Activated CD4-positive, alpha-beta T cell treated with anti-CD3 and anti-CD28 coated beads, Interleukin-2, amount 10 ng/mL, durations not matched to agents 7 days and 5 days (primary cell): Measurements from ENCODE around the gene INSC. TPM values are rescaled to one million over a fixed set of nuclear protein-coding genes. Genes with fewer than 3 reads are reported as not detected.

Source experiments
- CTCF ChIA-PET: fragments of 350-600 bp; sonication (Branson Sonifier 250); formaldehyde crosslinking; loops from one replicate; lab custom pipeline; 2021; ENCODE audit warnings: antibody characterized with exemption; lab: Charles Lee
- POLR2A ChIA-PET: fragments of 350-600 bp; sonication (Branson Sonifier 250); formaldehyde crosslinking; loops from one replicate; lab custom pipeline; 2021; ENCODE audit warnings: antibody characterized with exemption; lab: Charles Lee
- DNase-seq: peaks from one replicate; pipeline ENCODE4 v3.0.0-alpha.2; 2020
- H3K27ac Mint-ChIP-seq: one replicate; pipeline ENCODE4 v1.8.0; 2021; ENCODE audit warnings: mild to moderate bottlenecking, moderate library complexity, mixed read lengths
- H3K27me3 Mint-ChIP-seq: one replicate; pipeline ENCODE4 v1.8.0; 2021; ENCODE audit warnings: mixed read lengths
- H3K36me3 Mint-ChIP-seq: one replicate; pipeline ENCODE4 v1.8.0; 2021; ENCODE audit warnings: low read depth, mixed read lengths
- H3K4me1 Mint-ChIP-seq: one replicate; pipeline ENCODE4 v1.8.0; 2021; ENCODE audit warnings: mixed read lengths
- H3K4me3 Mint-ChIP-seq: one replicate; pipeline ENCODE4 v1.8.0; 2021; ENCODE audit warnings: mild to moderate bottlenecking, moderate library complexity, mixed read lengths
- H3K9me3 Mint-ChIP-seq: one replicate; pipeline ENCODE4 v1.8.0; 2021; ENCODE audit warnings: mixed read lengths
- total RNA-seq, 2 experiments: library from RNA; stranded (reverse); gene quantifications; one replicate each; pipeline ENCODE4 v1.2.3, GENCODE V29; 2021

Gene INSC
- total RNA-seq, 2 experiments from 2014 or later = 0.23 TPM; not detected in 1

DNA sequence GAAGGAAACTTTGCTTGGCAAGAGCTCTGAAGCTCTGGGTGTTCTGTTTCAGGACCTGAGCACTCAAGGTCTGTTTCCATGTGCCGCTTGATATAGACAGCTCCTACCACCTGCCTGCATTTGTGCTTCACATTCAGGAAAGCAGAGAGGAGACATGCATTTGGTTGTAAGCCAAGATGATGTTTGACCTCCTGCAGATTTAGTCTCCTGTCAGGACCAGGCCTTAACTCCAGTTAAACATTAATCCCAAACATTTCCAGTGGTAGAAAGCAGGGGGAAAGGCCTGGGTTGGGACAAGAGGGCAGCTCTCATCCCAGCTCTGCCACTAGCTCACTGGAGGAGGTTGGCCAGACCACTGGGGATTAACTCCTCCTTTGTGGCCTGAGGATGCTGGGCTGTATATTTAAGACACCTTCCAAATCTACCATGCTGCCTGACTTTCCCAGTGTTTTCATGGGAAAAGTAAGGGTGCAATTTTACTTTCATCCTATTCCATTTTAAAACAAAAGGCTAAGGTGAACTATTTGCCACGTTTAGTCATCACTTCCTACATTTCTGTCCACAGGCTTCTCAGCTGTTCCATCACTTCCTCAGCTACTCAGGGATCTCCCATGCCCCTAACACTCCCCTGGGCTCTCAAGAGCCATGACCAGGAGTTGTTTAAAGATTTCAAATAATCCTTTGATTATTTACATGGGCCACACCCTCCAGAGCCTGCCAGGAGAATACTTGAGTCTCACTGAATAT is 80.9 kb downstream of the INSC start:
- Mint-ChIP-seq H3K36me3 (no peaks in the 10 kb centered on the region), H3K4me3 (no peak overlapping the region), H3K27ac (no peak overlapping the region), H3K4me1 (no peaks in the 10 kb centered on the region), H3K9me3 (no peaks in the 10 kb centered on the region), H3K27me3 (peaks cover 4% of the 10 kb centered on the region)
- DNase-seq = no peak
- ChIA-PET CTCF (no interaction called here), POLR2A (no interaction called here)

DNA sequence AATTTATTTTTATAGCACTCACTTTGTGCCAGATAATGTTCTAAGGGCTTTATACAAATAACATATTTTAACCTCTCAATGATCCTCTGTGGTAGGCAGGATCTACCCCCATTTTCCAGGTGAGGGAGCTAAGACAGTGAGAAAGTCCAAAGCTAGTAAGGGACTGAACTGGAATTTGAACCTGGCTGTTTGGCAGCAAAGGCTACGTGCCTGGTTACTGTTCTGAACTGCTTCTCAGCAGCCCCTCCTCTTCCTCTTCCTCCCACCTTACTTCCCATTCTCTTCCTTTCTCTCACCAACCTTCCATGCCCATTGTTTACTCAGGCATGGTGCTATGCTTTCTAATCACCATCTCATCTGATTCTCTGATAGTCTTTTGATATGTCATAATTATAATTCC is 82.0 kb downstream of the INSC start:
- POLR2A ChIA-PET = no interaction called here
- no peak for DNase-seq

DNA sequence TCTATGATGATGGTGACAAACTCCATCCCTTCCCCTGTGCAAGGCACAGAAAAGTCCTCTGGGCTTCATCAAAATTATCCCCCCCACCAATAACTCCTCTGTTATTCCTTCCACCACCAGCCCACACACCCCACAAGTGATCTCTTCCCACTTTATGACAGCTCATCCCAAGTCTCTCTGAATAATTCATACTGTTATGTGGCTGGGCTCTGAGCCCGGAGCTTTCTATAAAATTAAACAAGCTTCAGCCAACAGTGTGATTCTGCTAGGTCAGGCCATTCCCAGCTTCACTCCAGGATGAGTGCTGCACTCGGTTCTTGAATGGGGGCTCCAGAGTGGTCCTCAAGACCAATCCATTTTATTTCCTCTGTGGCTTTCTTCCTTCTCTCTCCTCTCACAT is 83.0 kb downstream of the INSC start:
- H3K4me3 Mint-ChIP-seq = no peak overlapping the region
- ChIA-PET POLR2A (no interaction called here), CTCF (no interaction called here)

More for the DNA sequence above, 82.0 kb downstream of the INSC start:
- H3K27ac Mint-ChIP-seq = no peak overlapping the region
- peaks cover 4% of the 10 kb centered on the region for H3K27me3 Mint-ChIP-seq
- H3K9me3 Mint-ChIP-seq = no peaks in the 10 kb centered on the region
- H3K4me1 Mint-ChIP-seq = no peaks in the 10 kb centered on the region
- no peaks in the 10 kb centered on the region for H3K36me3 Mint-ChIP-seq
- no peak overlapping the region for H3K4me3 Mint-ChIP-seq
- CTCF ChIA-PET = no interaction called here

DNA sequence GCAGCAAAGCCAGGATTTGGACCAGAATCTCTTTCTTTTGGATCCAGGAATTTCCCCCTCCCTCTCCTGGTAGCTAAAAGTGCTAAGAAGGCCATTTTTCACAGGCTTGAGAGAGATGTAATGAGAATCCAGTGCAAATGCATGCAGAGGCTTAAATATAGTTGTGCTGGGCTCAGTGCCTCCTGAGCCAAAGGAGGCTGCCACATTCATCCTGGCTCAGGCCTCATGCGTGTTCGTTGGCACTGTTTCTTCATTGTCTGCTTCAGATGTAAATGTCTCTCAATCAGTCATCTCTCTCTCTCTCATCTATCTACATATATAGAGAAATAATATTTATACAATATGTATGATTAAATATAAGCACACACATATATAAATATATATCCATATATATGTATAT is 83.6 kb downstream of the INSC start:
- no peak overlapping the region for H3K27ac Mint-ChIP-seq
- POLR2A ChIA-PET = no interaction called here
- H3K27me3 Mint-ChIP-seq = peaks cover 4% of the 10 kb centered on the region
- CTCF ChIA-PET = no interaction called here
- no peaks in the 10 kb centered on the region for H3K9me3 Mint-ChIP-seq
- no peak for DNase-seq
- no peak overlapping the region for H3K4me3 Mint-ChIP-seq
- no peaks in the 10 kb centered on the region for H3K4me1 Mint-ChIP-seq
- no peaks in the 10 kb centered on the region for H3K36me3 Mint-ChIP-seq

More for the DNA sequence above, 83.0 kb downstream of the INSC start:
- peaks cover 4% of the 10 kb centered on the region for H3K27me3 Mint-ChIP-seq
- H3K4me1 Mint-ChIP-seq = no peaks in the 10 kb centered on the region
- no peak for DNase-seq
- no peaks in the 10 kb centered on the region for H3K9me3 Mint-ChIP-seq
- no peak overlapping the region for H3K27ac Mint-ChIP-seq
- H3K36me3 Mint-ChIP-seq = no peaks in the 10 kb centered on the region

DNA sequence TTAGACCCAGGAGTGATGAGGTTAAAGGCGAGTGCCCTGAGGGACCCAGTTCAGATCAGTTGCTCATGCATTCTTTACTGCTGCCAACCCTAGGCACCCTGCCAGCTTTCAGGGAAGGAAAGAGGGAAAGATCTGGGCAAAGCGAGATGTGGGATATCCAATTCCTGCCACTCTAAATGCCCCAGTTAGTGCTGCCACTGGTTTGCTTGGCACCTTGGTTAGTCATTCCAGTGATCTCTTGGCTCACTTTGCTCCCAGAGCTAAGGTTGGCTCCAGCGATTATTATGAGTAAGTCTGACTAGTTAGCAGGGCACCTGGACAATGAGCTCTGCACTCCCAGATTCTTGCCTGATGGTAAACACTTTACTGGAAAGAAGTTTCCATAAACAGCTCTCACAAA is 85.0 kb downstream of the INSC start:
- ChIA-PET CTCF (no interaction called here), POLR2A (no interaction called here)
- Mint-ChIP-seq H3K4me3 (no peak overlapping the region), H3K27ac (no peak overlapping the region), H3K4me1 (no peaks in the 10 kb centered on the region), H3K27me3 (peaks cover 4% of the 10 kb centered on the region), H3K9me3 (no peaks in the 10 kb centered on the region), H3K36me3 (no peaks in the 10 kb centered on the region)
- DNase-seq = no peak

DNA sequence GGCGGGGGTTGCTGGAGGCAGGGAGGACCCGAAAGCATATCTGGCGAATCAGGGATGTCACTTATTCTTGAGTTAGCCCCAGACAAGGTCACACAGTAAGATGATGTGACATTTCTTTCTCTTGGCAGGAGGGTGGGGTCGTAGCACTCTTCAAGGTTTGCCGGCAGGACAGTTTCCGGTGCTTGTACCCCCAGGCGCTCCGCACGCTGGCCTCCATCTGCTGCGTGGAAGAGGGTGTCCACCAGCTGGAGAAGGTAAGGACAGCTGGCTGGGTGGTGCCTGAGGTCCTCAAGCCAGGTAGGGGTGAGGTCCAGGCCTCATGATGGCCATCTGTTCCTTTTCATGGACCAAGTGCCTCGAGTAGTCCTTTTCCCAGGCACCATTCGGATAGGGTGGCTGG is 86.0 kb downstream of the INSC start:
- no peak for DNase-seq
- Mint-ChIP-seq H3K27me3 (peaks cover 4% of the 10 kb centered on the region), H3K4me3 (no peak overlapping the region), H3K9me3 (no peaks in the 10 kb centered on the region), H3K4me1 (no peaks in the 10 kb centered on the region), H3K36me3 (no peaks in the 10 kb centered on the region), H3K27ac (no peak overlapping the region)
- POLR2A ChIA-PET = no interaction called here
- CTCF ChIA-PET = interaction anchor here (0.7 kb wide), 1 partner anchor 128 kb away, joined by 3 read pairs; no protein-coding TSS in a partner anchor

DNA sequence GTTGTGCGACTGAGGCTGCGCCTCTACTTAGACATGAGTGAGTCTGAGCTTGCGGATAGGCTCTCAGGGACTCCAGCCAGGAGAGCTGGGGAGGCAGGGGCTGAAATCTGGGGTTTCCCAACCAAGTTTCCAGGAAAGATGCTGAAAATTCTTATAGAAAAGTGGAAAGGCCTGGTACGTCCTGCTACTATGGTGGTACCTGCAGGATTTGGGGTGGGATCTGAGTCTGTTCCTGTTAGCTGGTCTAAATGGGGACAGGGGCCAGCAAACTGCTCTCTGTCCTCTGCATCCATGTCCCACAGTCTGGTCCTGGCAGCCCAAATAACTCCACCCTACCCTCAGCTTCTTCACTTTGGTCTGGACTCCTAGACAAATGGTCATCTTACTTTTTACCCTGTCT is 86.9 kb downstream of the INSC start:
- DNase-seq = no peak
- H3K27me3 Mint-ChIP-seq = peaks cover 4% of the 10 kb centered on the region
- H3K4me3 Mint-ChIP-seq = no peak overlapping the region
- no peaks in the 10 kb centered on the region for H3K36me3 Mint-ChIP-seq
- no peak overlapping the region for H3K27ac Mint-ChIP-seq
- POLR2A ChIA-PET = no interaction called here
- H3K9me3 Mint-ChIP-seq = no peaks in the 10 kb centered on the region
- CTCF ChIA-PET = interaction anchor here (1.0 kb wide), 1 partner anchor 12 kb away, joined by 5 read pairs; no protein-coding TSS in a partner anchor
- no peaks in the 10 kb centered on the region for H3K4me1 Mint-ChIP-seq

DNA sequence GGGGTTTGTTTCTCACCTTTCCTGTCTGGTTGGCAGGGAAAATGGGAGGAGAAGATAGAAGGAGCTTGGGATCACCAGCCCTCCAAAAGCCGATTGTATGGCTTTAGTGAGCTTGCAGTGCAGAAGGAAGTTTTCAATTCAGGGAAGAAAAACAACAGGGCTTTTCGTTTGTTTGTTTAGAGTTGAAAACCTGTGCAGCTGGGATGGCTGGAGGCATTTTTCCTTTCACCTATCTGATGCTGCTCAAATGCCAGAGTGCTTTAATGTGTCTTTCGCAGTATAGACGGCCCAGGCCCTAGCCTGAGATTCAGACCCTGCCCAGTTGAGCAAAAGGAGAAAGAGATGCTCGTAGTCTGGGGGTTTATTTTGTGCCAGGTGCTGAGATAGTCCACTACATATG is 87.9 kb downstream of the INSC start:
- CTCF ChIA-PET = interaction anchor here (0.6 to 1.2 kb wide), 4 partner anchors 13 to 1459 kb away, joined by 3 to 5 read pairs (median 3); no protein-coding TSS in a partner anchor
- Mint-ChIP-seq H3K4me3 (no peak overlapping the region), H3K27me3 (peaks cover under 1% of the 10 kb centered on the region), H3K9me3 (no peaks in the 10 kb centered on the region), H3K4me1 (no peaks in the 10 kb centered on the region), H3K36me3 (no peaks in the 10 kb centered on the region), H3K27ac (no peak overlapping the region)
- POLR2A ChIA-PET = no interaction called here
- DNase-seq = no peak

DNA sequence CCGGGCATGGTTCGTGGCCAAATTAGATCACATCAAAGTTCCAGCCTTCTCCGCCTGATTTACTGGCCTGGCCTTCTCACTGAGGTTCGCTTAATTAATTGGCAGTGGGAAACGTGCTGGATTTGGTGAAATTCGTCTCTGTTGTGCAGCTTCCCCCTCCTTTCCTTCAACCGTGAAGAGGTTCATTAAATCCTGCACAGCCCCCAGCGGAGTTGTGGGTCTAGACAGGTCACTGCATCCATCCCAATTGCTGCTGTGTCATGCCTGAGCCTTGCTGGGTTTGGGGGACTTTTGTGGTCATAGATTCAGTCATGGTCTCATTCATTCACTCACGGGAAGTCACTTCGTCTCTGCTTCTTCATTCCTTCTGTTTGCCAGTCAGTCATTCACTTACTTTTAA is 90.0 kb downstream of the INSC start:
- H3K9me3 Mint-ChIP-seq = no peaks in the 10 kb centered on the region
- no peak for DNase-seq
- CTCF ChIA-PET = no interaction called here
- H3K36me3 Mint-ChIP-seq = no peaks in the 10 kb centered on the region
- H3K4me1 Mint-ChIP-seq = no peaks in the 10 kb centered on the region
- no peaks in the 10 kb centered on the region for H3K27me3 Mint-ChIP-seq
- H3K4me3 Mint-ChIP-seq = no peak overlapping the region
- no peak overlapping the region for H3K27ac Mint-ChIP-seq
- POLR2A ChIA-PET = no interaction called here

DNA sequence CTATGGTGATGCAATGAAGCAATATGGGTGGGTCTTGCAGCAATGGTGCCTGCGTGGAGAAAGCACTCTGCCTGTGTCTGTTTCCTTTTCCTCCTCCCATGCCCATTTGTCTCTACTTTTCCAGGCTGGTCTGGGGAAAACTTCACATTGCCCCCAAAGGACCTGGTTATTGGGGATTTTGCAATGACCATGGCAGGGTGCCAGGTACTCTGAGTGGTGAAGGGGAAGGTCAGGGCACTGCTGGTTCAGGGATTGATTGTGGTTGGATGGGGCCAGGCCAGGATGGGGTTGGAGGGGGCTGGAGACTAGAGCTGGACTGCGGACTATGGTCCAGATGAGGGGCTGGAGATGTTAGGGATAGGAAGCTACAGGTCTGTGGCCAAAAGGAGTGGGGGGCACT is 92.1 kb downstream of the INSC start:
- Mint-ChIP-seq H3K4me1 (no peaks in the 10 kb centered on the region), H3K36me3 (no peaks in the 10 kb centered on the region), H3K27me3 (peaks cover 2% of the 10 kb centered on the region), H3K27ac (no peak overlapping the region), H3K9me3 (no peaks in the 10 kb centered on the region), H3K4me3 (no peak overlapping the region)
- no peak for DNase-seq
- CTCF ChIA-PET = interaction anchor here (1.1 to 1.2 kb wide), 2 partner anchors 9 to 45 kb away, joined by 4 read pairs; no protein-coding TSS in a partner anchor
- POLR2A ChIA-PET = no interaction called here

DNA sequence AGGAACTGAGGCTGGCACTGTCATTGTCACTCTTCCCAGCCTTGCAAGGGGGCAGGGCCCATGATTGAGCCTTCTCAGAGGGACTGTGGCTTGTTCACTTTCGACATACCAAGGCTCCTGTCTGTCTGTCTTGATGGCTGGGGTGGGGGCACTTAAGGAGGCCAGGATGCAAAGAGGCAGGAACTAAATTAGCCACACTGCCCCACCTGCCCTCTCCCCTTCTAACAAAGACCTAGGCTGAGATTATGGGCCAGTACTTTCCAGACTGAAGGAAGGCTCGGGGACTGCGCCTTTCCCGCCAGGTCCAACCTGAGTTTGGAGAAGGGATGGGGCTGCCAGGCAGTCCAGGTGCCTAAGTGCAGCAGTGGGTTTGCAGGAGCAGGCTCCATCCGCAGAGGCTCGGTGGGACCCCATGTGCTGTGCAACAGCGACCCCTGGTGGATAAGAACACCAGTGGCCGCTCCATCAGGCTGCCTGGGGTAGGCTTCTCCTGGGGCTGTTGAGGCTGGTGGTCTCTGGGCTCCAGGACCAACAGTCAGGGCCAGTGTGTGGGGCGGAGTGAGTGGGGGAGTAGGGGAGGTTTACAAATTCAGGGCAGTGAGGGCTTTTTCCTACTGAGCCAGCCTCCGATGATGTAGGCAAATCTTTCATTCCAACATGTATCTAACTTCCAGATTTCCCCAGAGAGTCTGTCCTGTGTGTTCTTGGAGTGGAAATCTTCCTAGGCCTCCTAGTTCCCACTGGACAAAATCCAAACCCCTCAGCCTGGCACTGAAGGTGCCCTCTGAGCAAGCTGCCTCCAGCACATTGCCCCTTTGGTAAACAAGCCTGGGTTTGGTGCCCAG is 93.9 kb downstream of the INSC start:
- POLR2A ChIA-PET = no interaction called here

DNA sequence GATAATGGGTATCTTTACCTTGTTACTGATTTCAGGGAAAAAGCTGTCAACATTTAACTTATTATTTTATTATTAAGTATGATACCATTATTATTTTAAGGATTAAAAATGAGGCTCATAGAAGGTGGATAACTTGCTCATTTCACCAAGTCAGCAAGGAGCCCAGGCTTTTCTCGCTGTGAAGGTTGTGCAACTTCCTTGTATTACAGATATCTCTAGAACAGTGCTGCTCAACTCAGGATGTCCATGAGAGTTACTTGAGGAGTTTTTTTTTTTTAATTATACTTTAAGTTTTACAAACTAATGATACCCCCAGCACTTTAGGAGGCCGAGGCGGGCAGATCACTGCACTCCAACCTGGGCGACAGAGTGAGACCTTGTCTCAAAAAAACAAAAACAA is 98.2 kb downstream of the INSC start:
- Mint-ChIP-seq H3K36me3 (no peaks in the 10 kb centered on the region), H3K27me3 (peaks cover 2% of the 10 kb centered on the region), H3K9me3 (no peaks in the 10 kb centered on the region), H3K4me1 (no peaks in the 10 kb centered on the region), H3K27ac (no peak overlapping the region), H3K4me3 (no peak overlapping the region)
- no peak for DNase-seq
- ChIA-PET CTCF (no interaction called here), POLR2A (no interaction called here)

More for the DNA sequence above, 93.9 kb downstream of the INSC start:
- no peaks in the 10 kb centered on the region for H3K9me3 Mint-ChIP-seq
- DNase-seq = peak; percentile 80
- H3K27me3 Mint-ChIP-seq = peaks cover 2% of the 10 kb centered on the region
- CTCF ChIA-PET = interaction anchor here (0.7 to 1.0 kb wide), 2 partner anchors 103 to 109 kb away, joined by 3 read pairs; no protein-coding TSS in a partner anchor
- no peak overlapping the region for H3K27ac Mint-ChIP-seq
- no peaks in the 10 kb centered on the region for H3K4me1 Mint-ChIP-seq
- no peak overlapping the region for H3K4me3 Mint-ChIP-seq
- H3K36me3 Mint-ChIP-seq = no peaks in the 10 kb centered on the region
